IPS-NIHi7 (cell line): ENCODE data around the gene SPAG16.
"Not testable (repeated sequence)": the region's sequence is repeated elsewhere in the genome, so short reads cannot be mapped to it uniquely, and the experiment has no call there.

Experiments
- DNase-seq: peaks from one replicate; pipeline ENCODE4 v3.0.0; 2012; ENCODE audit warnings: mixed read lengths; ENCODE audit errors: extremely low spot score

The SPAG16 gene

DNA sequence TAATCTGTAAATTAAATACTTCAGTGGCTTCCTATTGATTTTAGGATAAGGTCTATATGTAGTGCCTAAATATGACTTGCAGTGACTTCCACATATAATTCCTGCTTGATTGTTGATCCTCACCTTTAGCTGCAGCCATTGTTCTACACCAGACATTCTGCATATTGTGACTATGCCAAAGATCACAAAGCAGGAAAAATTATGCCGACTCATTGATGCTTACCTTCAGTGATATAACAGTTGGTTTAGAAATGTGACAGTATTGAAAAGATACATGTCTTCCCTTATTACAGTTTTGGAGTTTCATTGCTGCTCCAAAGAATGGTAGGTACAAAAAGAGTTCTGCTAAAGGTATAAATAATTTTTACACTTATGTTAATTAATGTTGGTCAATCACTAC, 12.3 kb upstream of the SPAG16 start:
- DNase-seq, result no peak

DNA sequence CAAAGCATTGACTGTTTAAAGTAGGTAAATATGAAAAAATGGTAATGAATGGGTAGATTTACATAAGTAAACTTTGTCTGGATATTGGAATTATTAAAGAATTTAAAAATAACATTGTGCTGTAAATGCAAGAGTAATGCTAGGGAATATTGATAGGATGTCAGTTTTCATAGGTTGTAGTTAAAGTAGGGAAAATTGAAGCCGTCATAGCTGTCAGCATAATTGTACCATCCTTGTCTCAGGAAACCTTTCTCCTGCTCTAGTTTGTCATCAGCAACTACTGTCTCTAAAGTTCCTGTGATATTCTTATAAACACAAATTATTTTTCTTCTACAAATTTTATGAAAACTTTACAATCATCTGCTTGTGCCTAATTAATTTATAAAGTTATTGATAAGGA, 10.1 kb upstream of the SPAG16 start:
- DNase-seq, result no peak

DNA sequence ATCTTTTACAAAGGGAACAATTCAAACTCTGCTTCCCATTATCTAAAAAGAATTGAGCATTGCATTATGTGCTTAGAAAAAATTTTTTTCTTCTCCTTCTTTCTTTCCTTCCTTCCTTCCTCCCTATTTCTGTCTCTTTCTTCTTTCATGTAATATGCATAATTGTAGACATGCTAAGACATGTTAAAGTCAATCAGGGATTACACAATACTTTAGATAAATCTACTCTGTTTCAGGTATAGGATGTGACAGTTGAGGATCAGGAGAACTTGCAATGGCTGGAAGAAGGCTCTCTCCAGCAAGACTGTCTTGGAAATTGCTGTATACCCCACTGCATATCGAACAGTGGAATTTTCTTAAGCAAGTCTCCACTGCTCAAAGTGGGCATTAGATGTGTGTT, 9.0 kb upstream of the SPAG16 start:
- no peak for DNase-seq

DNA sequence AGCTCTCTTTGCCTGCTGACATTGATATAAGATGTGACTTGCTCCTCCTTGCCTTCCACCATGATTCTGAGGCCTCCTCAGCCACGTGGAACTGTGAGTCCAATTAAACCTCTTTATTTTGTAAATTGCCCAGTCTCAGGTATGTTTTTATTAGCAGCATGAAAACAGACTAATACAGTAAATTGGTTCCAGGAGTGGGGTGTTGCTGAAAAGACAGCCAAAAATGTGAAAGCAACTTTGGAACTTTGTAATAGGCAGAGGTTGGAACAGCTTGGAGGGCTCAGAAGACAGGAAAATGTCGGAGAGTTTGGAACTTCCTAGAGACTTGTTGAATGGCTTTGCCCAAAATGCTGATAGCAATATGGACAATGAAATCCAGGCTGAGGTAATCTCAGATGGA, 7.1 kb upstream of the SPAG16 start:
- not testable (repeated sequence) for DNase-seq

DNA sequence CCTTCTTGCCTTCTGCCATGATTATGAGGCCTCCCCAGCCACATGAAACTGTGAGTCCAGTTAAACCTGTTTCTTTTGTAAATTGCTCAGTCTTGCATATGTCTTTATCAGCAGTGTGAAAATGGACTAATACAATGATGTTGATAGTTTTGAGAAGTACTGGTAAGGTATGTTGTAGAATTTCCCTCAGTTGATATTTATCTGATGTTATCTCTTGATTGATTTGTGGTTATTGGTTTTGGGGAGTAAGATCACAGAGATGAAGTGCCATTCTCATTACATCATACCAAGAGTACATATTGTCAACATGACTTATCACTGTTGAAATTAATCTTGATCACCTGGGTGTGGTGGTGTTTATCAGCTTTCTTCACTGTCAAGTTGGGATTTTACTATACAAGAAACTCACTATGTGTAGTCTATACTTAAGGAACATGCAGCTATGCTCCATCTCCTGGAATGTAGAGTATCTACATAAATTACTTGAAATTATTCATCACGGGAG, 5.1 kb upstream of the SPAG16 start:
- DNase-seq, result no peak

DNA sequence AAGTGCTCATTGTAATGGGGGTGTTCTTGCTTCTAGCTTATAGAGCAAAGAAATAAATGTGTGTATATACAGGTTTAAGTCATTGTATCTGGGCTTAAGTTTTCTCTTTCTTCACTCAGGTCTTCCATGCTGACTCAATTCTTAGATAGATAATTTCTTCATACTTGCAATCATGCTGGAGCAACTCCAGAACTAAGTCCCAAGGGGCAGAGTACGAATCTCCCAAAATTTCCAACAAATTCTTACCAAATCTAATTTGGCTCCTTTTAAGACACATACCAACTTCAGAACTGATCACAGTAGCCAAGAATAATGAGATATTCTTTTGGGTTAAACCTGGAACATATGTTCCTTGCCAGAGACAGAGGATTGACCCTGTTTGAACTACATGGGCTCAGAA, 4.3 kb upstream of the SPAG16 start:
- DNase-seq, result no peak

DNA sequence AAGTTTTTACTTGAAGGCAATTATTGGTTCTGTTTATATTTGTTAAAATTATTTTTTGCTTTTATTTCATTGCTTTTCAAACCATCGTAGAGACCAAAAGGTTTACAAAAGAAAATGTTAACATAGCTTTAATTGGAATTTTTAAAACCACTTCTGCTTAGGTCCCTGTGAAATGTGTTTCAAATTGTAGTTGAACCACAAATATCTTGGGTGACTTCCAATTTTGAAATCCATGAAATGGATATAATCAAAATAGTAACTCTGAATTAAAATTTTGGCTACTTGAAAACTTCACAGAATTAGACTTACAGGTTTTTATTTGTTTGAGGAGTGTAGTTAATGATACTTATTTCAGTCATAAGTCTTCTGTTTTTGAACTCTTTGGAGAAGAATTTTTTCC, 3.1 kb upstream of the SPAG16 start:
- DNase-seq, result no peak

DNA sequence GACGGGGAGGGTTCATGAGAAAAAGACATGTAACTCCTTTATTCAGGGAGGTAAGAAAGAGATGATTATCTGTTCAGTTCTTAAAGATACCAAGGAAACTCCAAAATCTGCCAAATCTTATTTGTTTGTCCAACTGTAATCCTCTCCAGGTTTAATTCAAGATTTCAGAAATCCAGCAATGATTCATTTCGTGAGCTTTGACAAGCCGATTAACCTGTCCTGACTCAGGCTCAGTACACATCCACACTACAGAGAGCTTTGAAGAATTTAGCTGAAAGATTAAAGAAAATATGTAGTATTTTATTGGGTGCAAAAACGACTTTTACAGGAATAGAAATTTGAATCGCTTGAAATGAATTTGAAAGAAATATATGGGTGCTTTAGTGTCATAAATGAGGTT, 1.1 kb downstream of the SPAG16 start:
- no peak for DNase-seq

DNA sequence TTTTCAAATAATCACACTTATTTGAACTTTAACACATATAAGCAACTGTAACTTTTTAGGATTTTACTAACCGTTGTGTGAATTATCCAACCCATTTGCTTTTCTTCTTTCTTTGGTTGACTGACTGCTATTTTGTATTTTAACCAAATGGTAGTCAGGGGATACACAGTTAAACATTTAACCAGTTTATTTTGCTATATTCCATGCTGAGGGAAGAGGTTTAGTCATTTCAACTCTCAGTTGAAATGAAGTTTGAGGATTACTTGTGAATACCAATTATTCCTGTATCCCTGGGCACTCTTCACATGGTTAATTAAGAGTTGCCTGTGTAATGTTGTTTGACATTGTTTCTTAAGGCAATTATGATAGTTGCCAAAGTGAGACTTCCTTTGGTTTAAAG, 1.9 kb downstream of the SPAG16 start:
- no peak for DNase-seq

DNA sequence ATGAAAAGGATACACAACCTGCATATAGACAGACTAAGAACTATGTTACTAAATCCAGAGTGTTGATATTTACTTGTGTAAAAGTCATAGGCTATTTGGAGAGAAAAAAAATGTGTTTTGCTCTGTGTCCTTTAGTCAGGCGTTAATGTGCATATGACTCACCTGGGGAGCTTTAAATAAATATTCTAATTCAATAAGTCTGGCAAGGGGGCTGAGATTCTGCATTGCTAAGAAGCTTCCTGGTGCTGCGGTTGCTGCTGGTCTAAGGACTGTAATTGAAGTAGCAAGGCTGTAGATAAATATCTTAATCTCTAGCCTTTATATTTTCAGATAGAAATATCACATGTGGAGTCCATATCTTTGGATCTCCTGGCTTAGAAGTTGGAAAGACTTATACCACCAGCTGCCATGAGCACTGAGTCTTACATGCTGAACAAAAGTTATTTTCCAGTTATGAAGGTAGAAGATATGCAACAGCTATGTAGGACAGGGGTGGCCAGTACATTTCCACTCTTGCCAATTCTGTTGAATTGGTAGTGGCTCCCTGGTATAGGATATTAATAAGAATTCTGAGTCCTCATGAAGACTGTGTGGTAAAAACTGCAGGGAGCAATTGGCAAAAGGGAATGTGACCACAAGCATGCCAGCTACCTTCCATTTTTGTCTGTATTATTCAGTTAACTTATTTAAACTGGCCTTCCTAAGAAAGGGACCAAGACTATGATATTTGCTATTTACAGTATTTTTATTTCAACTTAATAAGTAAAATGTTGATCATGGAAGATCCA, 4.8 kb downstream of the SPAG16 start:
- DNase-seq, result no peak

DNA sequence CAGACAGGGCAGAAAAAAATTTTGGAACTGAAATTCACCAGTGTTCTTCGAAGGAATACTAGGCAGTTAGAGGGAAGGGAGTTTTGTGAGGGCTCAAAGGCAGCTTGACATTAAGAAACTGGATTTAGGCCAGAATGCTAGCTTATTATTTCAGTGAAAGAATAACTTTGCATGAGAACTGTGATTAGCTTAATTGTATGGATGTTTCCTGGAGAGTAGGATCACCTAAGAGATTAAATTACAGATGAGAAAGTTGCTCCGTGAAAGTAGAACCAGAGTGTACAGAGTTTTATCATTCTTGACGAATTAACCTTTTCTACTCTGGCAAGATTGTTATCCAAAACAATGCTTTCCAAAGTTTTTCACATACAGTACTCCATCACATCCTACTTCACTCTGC, 6.2 kb downstream of the SPAG16 start:
- DNase-seq, result no peak

DNA sequence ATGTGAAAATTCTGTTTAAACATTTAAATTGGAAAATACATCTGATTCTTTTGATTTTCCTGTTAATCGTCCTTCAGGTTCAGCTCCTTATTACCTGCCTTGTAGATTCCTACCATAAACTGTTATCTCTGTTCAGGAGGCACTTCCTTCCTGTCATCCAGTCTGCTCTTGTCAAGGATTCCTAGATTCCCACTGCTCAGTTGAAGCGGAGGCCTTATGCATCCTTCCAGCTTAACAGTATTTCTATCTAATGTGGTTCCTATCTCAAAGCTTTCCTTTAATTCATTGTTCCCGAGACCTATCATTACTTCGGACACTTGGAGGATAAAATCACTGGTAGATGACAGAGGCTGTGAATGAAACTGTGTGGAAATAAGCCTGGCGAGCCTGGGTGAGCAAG, 12.0 kb downstream of the SPAG16 start:
- no peak for DNase-seq

DNA sequence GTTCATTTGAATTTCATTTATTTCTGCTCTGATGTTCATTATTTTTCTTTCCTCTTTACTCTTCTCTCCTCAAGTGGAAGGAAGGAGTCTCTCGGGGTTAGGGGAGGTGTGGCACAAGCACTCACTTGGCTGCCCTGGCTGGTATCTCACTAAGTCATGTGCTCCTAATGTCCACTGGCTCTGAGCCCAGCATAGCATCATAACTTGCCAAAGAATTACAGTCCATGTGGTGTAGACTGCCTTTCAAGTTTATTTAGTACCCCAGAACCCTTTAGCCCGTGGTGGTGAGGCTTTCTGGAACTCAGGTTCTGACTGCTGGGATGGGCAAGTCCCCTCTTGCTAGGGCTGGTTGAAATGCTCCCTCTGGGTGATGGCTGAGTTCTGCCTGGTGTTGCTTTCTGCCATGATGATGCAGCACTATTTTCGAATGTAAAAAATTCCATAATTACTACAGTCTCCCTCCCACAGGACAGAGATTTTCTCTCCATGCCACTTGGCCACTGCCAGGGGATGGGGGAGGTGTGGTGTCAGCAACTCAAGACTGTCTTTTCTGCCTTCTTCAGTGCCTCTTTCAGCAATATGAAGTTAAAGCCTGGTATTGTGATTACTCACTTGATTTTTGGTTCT, 22.2 kb downstream of the SPAG16 start:
- no peak for DNase-seq

DNA sequence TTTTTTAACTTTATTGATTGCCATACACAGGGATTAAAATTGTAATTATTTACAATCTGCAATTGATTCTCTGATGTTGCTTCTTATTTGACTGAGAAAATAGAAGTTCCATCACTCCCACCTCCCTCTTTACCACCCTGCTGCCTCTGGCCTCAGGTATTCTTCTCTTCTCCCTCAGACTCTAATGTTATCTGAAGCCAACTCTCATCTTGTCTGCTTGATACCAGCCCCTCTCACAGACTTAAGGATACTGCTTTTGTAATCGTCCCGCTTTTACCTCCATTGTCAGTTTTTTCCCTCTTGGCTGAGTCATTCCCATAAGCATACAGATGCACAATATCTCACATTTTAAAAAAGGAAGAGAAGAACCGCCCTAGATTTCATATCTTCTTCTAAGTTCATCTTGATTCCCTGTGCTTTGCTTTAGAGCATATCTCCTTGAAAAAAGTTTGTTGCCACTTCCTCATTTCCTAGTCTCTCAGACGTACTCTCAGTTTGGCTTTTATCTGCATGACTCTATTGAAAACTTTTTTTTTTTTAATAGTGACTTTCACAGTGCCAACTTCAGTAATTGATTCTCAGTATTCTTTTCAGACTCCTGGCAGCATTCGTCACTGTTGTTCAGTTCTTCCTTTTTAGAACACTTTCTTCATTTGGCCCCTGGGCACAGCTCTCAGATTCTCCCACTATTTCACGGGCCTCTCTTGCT, 31.1 kb downstream of the SPAG16 start:
- no peak for DNase-seq

DNA sequence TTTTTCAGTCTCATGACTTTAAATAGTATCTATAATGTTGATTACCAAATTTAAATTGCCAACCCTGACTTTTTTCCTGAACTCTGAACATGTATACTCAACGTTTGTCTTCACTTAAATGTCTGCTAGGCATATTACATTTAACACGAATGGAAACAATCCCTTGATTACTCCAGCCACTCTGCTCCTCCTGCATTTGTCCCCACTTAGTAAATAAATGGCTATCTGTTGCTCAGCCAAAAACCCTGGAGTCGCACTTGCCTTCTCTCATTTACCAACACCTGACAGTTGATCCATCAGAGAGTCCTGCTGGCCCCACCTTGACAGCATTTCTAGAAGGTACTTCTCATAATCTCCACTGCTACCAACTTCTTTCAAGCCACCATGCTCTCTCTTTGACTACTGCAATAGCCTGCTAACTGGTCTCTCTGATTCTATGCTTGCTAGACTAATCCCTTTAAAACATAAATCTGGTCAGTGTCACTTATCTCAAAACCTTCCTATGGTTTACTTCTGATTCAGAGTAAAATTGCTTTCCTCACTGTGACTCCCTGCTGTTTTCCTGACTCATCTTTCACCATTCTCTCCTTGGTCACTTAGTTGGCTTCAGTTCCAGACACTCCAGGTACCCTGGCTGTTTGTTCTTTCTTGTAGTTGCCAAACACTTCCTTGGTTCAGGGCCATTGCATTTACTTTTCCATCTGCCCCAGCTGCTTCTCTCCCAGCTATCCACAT, 31.9 kb downstream of the SPAG16 start:
- DNase-seq, result no peak

DNA sequence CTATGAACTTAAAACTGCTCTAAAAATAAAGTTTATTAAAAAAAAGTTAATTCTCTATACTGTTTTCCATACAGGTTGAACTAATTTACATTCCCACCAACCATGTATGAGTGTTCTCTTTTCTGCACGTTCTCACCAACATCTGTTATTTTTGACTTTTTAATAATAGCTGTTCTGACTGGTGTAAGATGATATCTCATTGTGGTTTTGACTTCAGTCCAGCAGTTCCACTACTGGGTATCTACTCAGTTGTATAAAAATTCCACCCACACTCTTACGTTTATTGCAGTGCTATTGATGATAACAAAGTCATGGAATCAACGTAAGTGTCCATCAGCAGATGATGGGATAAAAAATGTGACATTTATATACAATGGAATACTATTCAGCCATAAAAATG, 33.7 kb downstream of the SPAG16 start:
- no peak for DNase-seq

DNA sequence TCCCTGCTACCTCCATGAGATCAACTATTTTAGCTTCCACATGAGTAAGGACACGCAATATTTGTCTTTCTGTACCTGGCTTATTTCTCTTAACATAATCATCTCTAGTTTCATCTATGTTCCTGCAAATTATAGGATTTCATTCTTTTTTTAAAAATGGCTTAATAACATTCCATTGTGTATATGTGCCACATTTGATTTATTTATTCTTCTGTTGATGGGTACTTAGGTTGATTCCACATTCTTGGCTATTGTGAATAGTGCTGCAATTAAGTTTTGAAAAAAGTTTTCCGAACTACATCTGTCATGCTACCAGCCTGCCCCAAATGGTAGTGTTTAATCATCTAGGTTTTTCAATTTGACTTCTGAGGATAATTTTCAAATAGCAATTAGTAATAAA, 36.3 kb downstream of the SPAG16 start:
- DNase-seq, result no peak

DNA sequence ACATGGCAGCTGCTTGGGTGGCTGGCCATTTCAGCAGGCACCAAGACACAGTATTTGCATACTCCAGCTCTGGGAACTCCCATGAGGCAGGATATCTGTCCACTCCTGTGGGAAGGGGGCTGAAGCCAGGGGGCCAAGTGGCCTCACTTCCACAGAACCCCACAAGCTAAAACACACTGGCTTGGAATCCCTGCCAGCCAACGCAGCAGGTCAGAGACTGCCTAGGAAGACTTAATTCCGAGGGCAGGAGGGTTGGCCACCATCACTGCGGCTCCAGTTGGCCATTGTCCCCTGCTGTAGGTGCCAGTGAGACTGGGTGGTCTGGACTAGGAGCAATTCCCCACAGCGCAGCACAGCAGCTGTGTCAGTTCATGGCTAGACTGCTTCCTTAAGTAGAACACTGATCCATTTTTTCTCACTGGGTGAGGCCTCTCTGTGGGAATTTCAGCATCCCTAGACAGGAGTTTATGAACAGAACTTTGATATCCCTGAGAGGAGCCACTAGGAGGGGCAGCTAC, 52.0 kb downstream of the SPAG16 start:
- DNase-seq, result no peak

DNA sequence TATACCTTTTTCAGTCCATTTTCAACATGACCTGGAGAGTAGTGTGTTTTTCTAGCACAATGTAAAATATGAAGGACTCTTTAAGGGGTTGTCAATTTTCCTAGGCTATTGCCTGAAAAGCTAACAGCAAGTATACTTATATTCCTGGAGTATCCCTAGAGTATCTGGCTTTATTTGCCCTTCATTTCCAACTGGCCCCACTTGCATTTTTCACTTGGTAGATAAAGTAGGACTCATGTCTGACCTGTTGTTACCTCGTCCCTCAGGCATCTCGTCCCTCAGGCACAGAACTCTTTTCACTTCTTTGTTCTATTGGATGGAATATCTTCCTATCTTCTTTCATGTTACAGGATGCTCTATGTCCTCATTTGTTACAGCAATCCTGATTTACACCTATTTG, 69.2 kb downstream of the SPAG16 start:
- no peak for DNase-seq

DNA sequence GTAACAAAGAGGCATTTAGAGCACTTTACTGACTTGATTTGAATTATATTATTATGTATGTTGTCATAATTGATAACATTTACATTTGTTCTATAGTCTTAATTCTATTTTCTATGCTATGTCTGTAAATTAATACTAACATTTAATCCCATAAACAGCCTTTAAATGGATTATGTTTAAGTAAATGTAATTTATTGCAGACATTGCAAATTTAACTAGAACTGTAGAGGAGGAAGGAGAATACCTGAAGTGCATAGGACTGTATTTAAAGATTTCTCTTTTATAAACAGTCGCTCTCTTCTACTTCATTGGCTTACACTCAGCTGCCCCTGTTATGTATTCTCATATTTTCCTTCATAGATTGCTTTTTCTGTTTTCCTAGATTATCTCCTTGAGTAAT, 92.4 kb downstream of the SPAG16 start:
- no peak for DNase-seq

DNA sequence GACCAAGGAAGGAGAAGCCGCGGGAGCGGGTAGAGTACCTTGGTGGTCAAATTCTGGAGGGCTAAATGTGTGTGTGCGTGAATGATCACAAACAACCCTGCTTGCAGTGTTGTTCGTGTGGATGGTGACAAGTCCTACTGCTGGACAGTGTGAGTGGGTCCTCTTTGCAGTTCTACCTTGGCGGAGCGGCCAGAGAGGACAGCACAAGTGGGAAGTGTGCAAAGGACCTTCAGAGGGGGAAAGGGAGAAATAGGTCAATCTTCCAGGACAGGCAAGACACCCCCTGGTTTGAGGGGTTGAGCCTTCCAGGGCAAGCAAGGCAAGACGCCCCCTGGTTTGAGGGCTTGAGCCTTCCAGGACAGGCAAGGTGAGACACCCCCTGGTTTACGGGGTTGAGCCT, 122.8 kb downstream of the SPAG16 start:
- not testable (repeated sequence) for DNase-seq
